Skeletal muscle tissue (tissue), 4 donors: ENCODE measurements around the gene TRHDE. TPM values are rescaled to one million over a fixed set of nuclear protein-coding genes. Genes with fewer than 3 reads are reported as not detected.

ENCODE experiments used
- H3K27ac ChIP-seq: one replicate; pipeline ENCODE4 v1.7.0; 2013; ENCODE audit warnings: mild to moderate bottlenecking, low read depth, low read length, inconsistent platforms
- H3K27me3 ChIP-seq, 3 donors: one replicate each; pipeline ENCODE4 v1.7.0; 2013; ENCODE audit warnings: low read length in 3 of 3; ENCODE audit not compliant: control insufficient read depth in 3 of 3, insufficient read depth in 3 of 3
- H3K36me3 ChIP-seq, 3 donors: one replicate each; pipeline ENCODE4 v1.7.0; 2013; ENCODE audit warnings: low read length in 3 of 3; ENCODE audit not compliant: control insufficient read depth in 3 of 3, insufficient read depth in 3 of 3
- H3K4me1 ChIP-seq, 3 donors: one replicate each; pipeline ENCODE4 v1.7.0; 2013; ENCODE audit warnings: low read length in 3 of 3, mild to moderate bottlenecking in 3 of 3; ENCODE audit not compliant: control insufficient read depth in 3 of 3, insufficient read depth in 3 of 3
- H3K4me3 ChIP-seq, 3 donors: one replicate each; pipeline ENCODE4 v1.7.0; 2013; ENCODE audit warnings: low read length in 3 of 3
- H3K9ac ChIP-seq, 3 donors: one replicate each; pipeline ENCODE4 v1.7.0; 2013; ENCODE audit warnings: low read length in 3 of 3, mild to moderate bottlenecking in 3 of 3, moderate library complexity in 2 of 3, low read depth in 1 of 3
- H3K9me3 ChIP-seq, 3 donors: one replicate each; pipeline ENCODE4 v1.7.0; 2013; ENCODE audit warnings: low read length in 3 of 3; ENCODE audit not compliant: control insufficient read depth in 3 of 3
- total RNA-seq: library from RNA; depleted of rRNA; stranded (reverse); fragments of >200 nt; gene quantifications from one replicate; pipeline ENCODE4 v1.2.3, GENCODE V29; 2014
- donor health status: Osteomylitis.

The TRHDE gene
- total RNA-seq, 1 donor from 2014 or later = 6.8 TPM

- Histone ChIP-seq H3K4me3 (no peak overlapping the region), H3K27ac (no peak overlapping the region), H3K9me3 (no peaks in the 10 kb centered on the region), H3K36me3 (no peaks in the 10 kb centered on the region), H3K4me1 (no peaks in the 10 kb centered on the region), H3K9ac (no peak overlapping the region), H3K27me3 (no peaks in the 10 kb centered on the region)
These were observed 444.1 kb downstream of the TRHDE start for GRCh38 chr12:72716221-72716620.

- Histone ChIP-seq H3K9me3 (no peaks in the 10 kb centered on the region), H3K36me3 (no peaks in the 10 kb centered on the region), H3K27me3 (no peaks in the 10 kb centered on the region), H3K4me1 (no peaks in the 10 kb centered on the region), H3K27ac (no peak overlapping the region), H3K4me3 (no peak overlapping the region), H3K9ac (no peak overlapping the region)
These were observed 444.9 kb downstream of the TRHDE start for GRCh38 chr12:72717036-72717435.
